CD14-positive monocyte (primary cell): ENCODE data around the gene ARSI. TPM values are rescaled to one million over a fixed set of nuclear protein-coding genes. Genes with fewer than 3 reads are reported as not detected.

Experiments used
- DNase-seq, 3 donors: peaks; one replicate each; pipeline ENCODE4 v3.0.0-alpha.2; 2011 to 2022
- H2AFZ ChIP-seq: 2 replicates; pipeline ENCODE4 v1.6.0; 2012; ENCODE audit warnings: mild to moderate bottlenecking, low read depth, low read length, inconsistent platforms; ENCODE audit not compliant: insufficient read depth, poor library complexity, severe bottlenecking
- H3K27ac ChIP-seq, 2 donors: 1 replicate in 1 of 2; 2 replicates in 1 of 2; pipeline ENCODE4 v1.5.1; 2012 to 2013; ENCODE audit warnings: low read length in 2 of 2, control low read depth in 1 of 2, inconsistent platforms in 1 of 2, low read depth in 1 of 2, mild to moderate bottlenecking in 1 of 2
- H3K27me3 ChIP-seq, 2 donors: one replicate each; pipeline versions ENCODE4 v1.6.0 to v1.6.1; 2011 to 2013; ENCODE audit warnings: low read length in 2 of 2; ENCODE audit not compliant: control insufficient read depth in 2 of 2, insufficient read depth in 2 of 2
- H3K36me3 ChIP-seq, 2 donors: replicated peaks in 1 of 2; 1 replicate in 1 of 2; 2 replicates in 1 of 2; pipeline versions ENCODE4 v1.5.1 to v1.6.1; 2012 to 2013; ENCODE audit warnings: low read length in 2 of 2, control low read depth in 1 of 2, inconsistent platforms in 1 of 2, mild to moderate bottlenecking in 1 of 2; ENCODE audit not compliant: insufficient read depth in 2 of 2, control insufficient read depth in 1 of 2
- H3K4me1 ChIP-seq, 2 donors: 1 replicate in 1 of 2; 2 replicates in 1 of 2; pipeline versions ENCODE4 v1.5.1 to v1.6.1; 2012 to 2013; ENCODE audit warnings: low read length in 2 of 2, control low read depth in 1 of 2, inconsistent platforms in 1 of 2, mild to moderate bottlenecking in 1 of 2, moderate library complexity in 1 of 2; ENCODE audit not compliant: insufficient read depth in 2 of 2, control insufficient read depth in 1 of 2
- H3K4me2 ChIP-seq: replicated peaks from 2 replicates; pipeline ENCODE3; 2012; ENCODE audit warnings: low read length, moderate library complexity, mild to moderate bottlenecking; ENCODE audit not compliant: poor library complexity, severe bottlenecking; ENCODE audit errors: extremely low read depth
- H3K4me3 ChIP-seq, 3 experiments: fragments of 200-600 bp in 1 of 3; sonication (generic) in 1 of 3; replicated peaks in 1 of 3; 1 replicate in 2 of 3; 2 replicates in 1 of 3; pipeline ENCODE4 v1.5.1; 2011 to 2013; ENCODE audit warnings: low read length in 3 of 3, mild to moderate bottlenecking in 3 of 3, control low read depth in 2 of 3, low read depth in 2 of 3, inconsistent platforms in 1 of 3, moderate library complexity in 1 of 3
- H3K79me2 ChIP-seq: 2 replicates; pipeline ENCODE4 v1.6.0; 2012; ENCODE audit warnings: mild to moderate bottlenecking, control low read depth, inconsistent platforms, low read length, moderate library complexity; ENCODE audit not compliant: insufficient read depth
- H3K9ac ChIP-seq: 2 replicates; pipeline ENCODE4 v1.6.0; 2017; ENCODE audit warnings: low read length, mild to moderate bottlenecking; ENCODE audit not compliant: insufficient read depth, poor library complexity, severe bottlenecking
- H3K9me3 ChIP-seq, 2 donors: replicated peaks in 1 of 2; 1 replicate in 1 of 2; 2 replicates in 1 of 2; pipeline versions ENCODE4 v1.5.1 to v1.6.1; 2012 to 2013; ENCODE audit warnings: low read length in 2 of 2, control low read depth in 1 of 2; ENCODE audit not compliant: control insufficient read depth in 1 of 2, insufficient read depth in 1 of 2
- H4K20me1 ChIP-seq: 2 replicates; pipeline ENCODE4 v1.6.0; 2012; ENCODE audit warnings: mild to moderate bottlenecking, low read length, control low read depth, moderate library complexity; ENCODE audit not compliant: insufficient read depth
- H3K27ac Mint-ChIP-seq, 7 donors: one replicate each; pipeline ENCODE4 v1.8.0; 2020; ENCODE audit warnings: mild to moderate bottlenecking in 7 of 7, mixed read lengths in 7 of 7, moderate library complexity in 6 of 7, inconsistent platforms in 2 of 7
- H3K27me3 Mint-ChIP-seq, 3 donors: one replicate each; pipeline ENCODE4 v1.8.0; 2021 to 2022; ENCODE audit warnings: low read depth in 3 of 3, mild to moderate bottlenecking in 3 of 3, mixed read lengths in 3 of 3, moderate library complexity in 3 of 3, inconsistent platforms in 1 of 3
- H3K36me3 Mint-ChIP-seq, 2 donors: one replicate each; pipeline ENCODE4 v1.8.0; 2020; ENCODE audit warnings: mixed read lengths in 2 of 2, inconsistent platforms in 1 of 2, mild to moderate bottlenecking in 1 of 2
- H3K4me1 Mint-ChIP-seq: one replicate; pipeline ENCODE4 v1.8.0; 2020; ENCODE audit warnings: mild to moderate bottlenecking, mixed read lengths
- H3K4me3 Mint-ChIP-seq, 2 donors: one replicate each; pipeline ENCODE4 v1.8.0; 2020; ENCODE audit warnings: mild to moderate bottlenecking in 2 of 2, mixed read lengths in 2 of 2, moderate library complexity in 1 of 2
- H3K9me3 Mint-ChIP-seq, 7 donors: one replicate each; pipeline ENCODE4 v1.8.0; 2020 to 2022; ENCODE audit warnings: mixed read lengths in 7 of 7, mild to moderate bottlenecking in 6 of 7, moderate library complexity in 6 of 7, inconsistent platforms in 2 of 7
- WGBS: methylation state at CpG from one replicate; pipeline ENCODE4 v1.1.5; 2013; ENCODE audit warnings: missing lambda C conversion rate; ENCODE audit not compliant: insufficient coverage; 5-methylcytosine and 5-hydroxymethylcytosine counted together
- intact Hi-C, 2 donors: fragments of 100-400 bp; cut with micrococcal nuclease; formaldehyde crosslinking; loops; one replicate each; pipeline versions ENCODE4 v1.15.0 to v1.15.1; 2023
- polyA plus RNA-seq, 3 donors: library from polyadenylated mRNA; depleted of rRNA in 1 of 3; unstranded in 2 of 3; stranded (reverse) in 1 of 3; fragments of 300-500 nt in 2 of 3; fragments of >200 nt in 1 of 3; fragmentation: Illumina TruSeq in 2 of 3; gene quantifications; 1 replicate in 2 of 3; 2 replicates in 1 of 3; pipeline ENCODE4 v1.2.3, GENCODE V29; 2012 to 2021
- TF ChIP-seq, protein P1 (sequence below): fragments of 200-600 bp; IDR thresholded peaks from one replicate; pipeline ENCODE4 v1.8.0; 2022; ENCODE audit warnings: antibody characterized with exemption, mild to moderate bottlenecking

Gene ARSI
- polyA plus RNA-seq, 3 donors = not detected

DNA sequence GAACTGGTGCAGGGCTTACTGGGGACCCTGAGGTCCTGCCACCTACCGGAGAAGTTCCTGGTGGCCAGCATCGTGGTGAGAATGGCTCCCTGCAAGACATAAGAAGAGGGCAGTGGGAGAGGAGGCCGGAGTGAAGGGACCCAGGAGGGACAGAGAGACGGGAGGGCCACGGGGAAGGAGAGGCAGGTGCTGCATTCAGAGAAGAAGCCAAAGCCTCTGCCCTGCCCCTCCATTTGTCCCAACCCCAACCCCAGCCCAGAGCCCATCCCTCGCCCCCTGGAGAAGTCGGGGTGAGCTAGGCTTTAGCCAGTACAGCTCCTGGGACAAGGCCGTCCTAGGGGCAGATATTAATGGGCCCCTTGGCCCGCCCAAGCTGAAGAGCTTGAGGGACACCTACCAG, 55.0 kb downstream of the ARSI start:
- Histone ChIP-seq H3K9ac (no peak overlapping the region), H3K4me3 (no peak overlapping the region), H3K79me2 (no peaks in the 10 kb centered on the region), H4K20me1 (no peaks in the 10 kb centered on the region), H3K4me1 (no peaks in the 10 kb centered on the region), H3K9me3 (no peaks in the 10 kb centered on the region), H3K27ac (no peak overlapping the region), H3K27me3 (no peaks in the 10 kb centered on the region), H2AFZ (no peak overlapping the region), H3K36me3 (no peaks in the 10 kb centered on the region), H3K4me2 (no peak overlapping the region)
- Mint-ChIP-seq H3K4me3 (no peak overlapping the region), H3K9me3 (no peaks in the 10 kb centered on the region), H3K36me3 (no peaks in the 10 kb centered on the region), H3K4me1 (no peaks in the 10 kb centered on the region), H3K27me3 (peaks cover 1 to 4% (median 4%) of the 10 kb centered on the region in 3 donors), H3K27ac (no peak overlapping the region)
- no peak for DNase-seq
- WGBS = 96% methylated on average over 6 of the region's 9 CpGs
- TF ChIP-seq, protein P1, sequence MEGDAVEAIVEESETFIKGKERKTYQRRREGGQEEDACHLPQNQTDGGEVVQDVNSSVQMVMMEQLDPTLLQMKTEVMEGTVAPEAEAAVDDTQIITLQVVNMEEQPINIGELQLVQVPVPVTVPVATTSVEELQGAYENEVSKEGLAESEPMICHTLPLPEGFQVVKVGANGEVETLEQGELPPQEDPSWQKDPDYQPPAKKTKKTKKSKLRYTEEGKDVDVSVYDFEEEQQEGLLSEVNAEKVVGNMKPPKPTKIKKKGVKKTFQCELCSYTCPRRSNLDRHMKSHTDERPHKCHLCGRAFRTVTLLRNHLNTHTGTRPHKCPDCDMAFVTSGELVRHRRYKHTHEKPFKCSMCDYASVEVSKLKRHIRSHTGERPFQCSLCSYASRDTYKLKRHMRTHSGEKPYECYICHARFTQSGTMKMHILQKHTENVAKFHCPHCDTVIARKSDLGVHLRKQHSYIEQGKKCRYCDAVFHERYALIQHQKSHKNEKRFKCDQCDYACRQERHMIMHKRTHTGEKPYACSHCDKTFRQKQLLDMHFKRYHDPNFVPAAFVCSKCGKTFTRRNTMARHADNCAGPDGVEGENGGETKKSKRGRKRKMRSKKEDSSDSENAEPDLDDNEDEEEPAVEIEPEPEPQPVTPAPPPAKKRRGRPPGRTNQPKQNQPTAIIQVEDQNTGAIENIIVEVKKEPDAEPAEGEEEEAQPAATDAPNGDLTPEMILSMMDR = no peak
- intact Hi-C loops = no loop called here

DNA sequence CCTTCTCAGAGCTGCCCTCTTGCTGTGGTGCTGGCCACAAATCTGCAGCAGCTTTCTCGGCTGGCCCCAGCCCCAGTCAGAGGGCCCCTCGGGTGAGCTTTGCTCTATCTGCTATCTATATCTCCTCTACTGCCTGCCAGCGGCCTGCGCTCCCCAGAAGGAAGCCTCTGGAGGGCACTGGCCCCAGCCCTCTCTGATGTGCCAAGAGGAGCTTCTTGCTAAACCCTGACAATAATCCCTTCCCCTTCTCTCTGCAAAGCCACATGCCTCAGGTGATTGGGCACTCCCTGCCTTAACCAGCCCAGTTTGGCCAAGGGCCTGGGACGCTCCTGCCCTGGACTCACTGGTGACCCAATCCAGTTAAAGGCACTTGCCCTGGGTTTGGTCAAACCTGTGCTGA, 55.9 kb downstream of the ARSI start:
- Histone ChIP-seq H3K79me2 (no peaks in the 10 kb centered on the region), H3K9ac (no peak overlapping the region), H4K20me1 (no peaks in the 10 kb centered on the region), H3K4me3 (no peak overlapping the region), H3K4me2 (no peak overlapping the region), H2AFZ (no peak overlapping the region), H3K9me3 (no peaks in the 10 kb centered on the region), H3K27ac (no peak overlapping the region), H3K36me3 (no peaks in the 10 kb centered on the region), H3K4me1 (no peaks in the 10 kb centered on the region), H3K27me3 (no peaks in the 10 kb centered on the region)
- Mint-ChIP-seq H3K27ac (peak overlapping the region in 1 of 7 donors; percentile 70), H3K4me1 (no peaks in the 10 kb centered on the region), H3K4me3 (no peak overlapping the region), H3K9me3 (no peaks in the 10 kb centered on the region), H3K36me3 (no peaks in the 10 kb centered on the region), H3K27me3 (peaks cover 1 to 4% (median 1%) of the 10 kb centered on the region in 3 donors)
- intact Hi-C loops = no loop called here
- 95% methylated on average over 4 of the region's 5 CpGs for WGBS
- DNase-seq = no peak
- TF ChIP-seq, protein P1 = no peak
